K562 (cell line): Measurements from ENCODE around the gene WDR13.

Experiments used
- CEBPB ChIP-seq: fragments of 450-650 bp; IDR thresholded peaks from 2 replicates; pipeline ENCODE4 v1.6.1; 2016; ENCODE audit warnings: missing genetic modification characterization, missing compliant biosample characterization
- ETV6 ChIP-seq, 3 experiments: fragments of 150-350 bp in 1 of 3; sonication (generic) in 1 of 3; formaldehyde crosslinking in 1 of 3; IDR thresholded peaks; 2 replicates each; pipeline versions ENCODE4 v1.6.1 to v1.8.0; 2014 to 2022; ENCODE audit warnings: borderline replicate concordance in 2 of 3, low read depth in 2 of 3, antibody characterized with exemption in 1 of 3, low read length in 1 of 3, mild to moderate bottlenecking in 1 of 3, missing genetic modification reagents in 1 of 3
- FOXA1 ChIP-seq: fragments of 450-650 bp; IDR thresholded peaks from 2 replicates; pipeline ENCODE4 v1.6.1; 2016; ENCODE audit warnings: mild to moderate bottlenecking, borderline replicate concordance
- HMG20A ChIP-seq: fragments of 450-650 bp; formaldehyde crosslinking; conservative IDR thresholded peaks from 2 replicates; pipeline ENCODE4 v1.4.0; 2020; ENCODE audit warnings: mild to moderate bottlenecking, mixed read lengths
- HMGN3 ChIP-seq: IDR thresholded peaks from 2 replicates; pipeline ENCODE4 v1.6.1; 2011; ENCODE audit warnings: borderline replicate concordance, low read depth, mild to moderate bottlenecking, mixed read lengths, low read length; ENCODE audit not compliant: insufficient read length; ENCODE audit errors: extremely low read depth
- XRCC4 ChIP-seq: IDR thresholded peaks from one replicate; pipeline ENCODE4 v1.6.1; 2011; ENCODE audit not compliant: insufficient read depth, insufficient read length; ENCODE audit errors: extremely low read depth
- ZNF121 ChIP-seq: sonication (generic); formaldehyde crosslinking; conservative IDR thresholded peaks from 2 replicates; pipeline ENCODE4 v1.8.0; 2022; ENCODE audit warnings: missing genetic modification reagents
- ZNF445 ChIP-seq: fragments of 250-450 bp; sonication (Bioruptor Pico); IDR thresholded peaks from 2 replicates; pipeline ENCODE4 v1.4.0; 2020; ENCODE audit warnings: low read depth, mild to moderate bottlenecking, moderate library complexity
- TF ChIP-seq, protein P1 (sequence below): fragments of 250-450 bp; sonication (Bioruptor Pico); IDR thresholded peaks from 2 replicates; pipeline ENCODE4 v1.8.0; 2022; ENCODE audit warnings: moderate library complexity, mild to moderate bottlenecking, inconsistent platforms

DNA sequence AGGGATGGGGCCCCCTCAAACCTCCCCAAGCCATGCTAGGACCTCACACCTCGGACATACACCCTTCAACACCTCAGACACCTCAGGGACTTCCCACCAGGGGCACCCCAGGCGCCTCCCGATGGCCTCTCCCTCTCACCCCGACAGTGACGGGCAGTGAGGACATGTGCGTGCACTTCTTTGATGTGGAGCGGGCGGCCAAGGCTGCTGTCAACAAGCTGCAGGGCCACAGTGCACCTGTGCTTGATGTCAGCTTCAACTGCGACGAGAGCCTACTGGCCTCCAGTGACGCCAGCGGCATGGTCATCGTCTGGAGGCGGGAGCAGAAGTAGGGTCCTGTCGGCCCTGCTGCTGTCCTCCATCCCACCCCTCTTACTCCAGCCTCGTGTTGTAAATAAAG is 7.4 kb downstream of the WDR13 start:
- no peak for TF ChIP-seq HMG20A
- no peak for TF ChIP-seq XRCC4
- TF ChIP-seq, protein P1, sequence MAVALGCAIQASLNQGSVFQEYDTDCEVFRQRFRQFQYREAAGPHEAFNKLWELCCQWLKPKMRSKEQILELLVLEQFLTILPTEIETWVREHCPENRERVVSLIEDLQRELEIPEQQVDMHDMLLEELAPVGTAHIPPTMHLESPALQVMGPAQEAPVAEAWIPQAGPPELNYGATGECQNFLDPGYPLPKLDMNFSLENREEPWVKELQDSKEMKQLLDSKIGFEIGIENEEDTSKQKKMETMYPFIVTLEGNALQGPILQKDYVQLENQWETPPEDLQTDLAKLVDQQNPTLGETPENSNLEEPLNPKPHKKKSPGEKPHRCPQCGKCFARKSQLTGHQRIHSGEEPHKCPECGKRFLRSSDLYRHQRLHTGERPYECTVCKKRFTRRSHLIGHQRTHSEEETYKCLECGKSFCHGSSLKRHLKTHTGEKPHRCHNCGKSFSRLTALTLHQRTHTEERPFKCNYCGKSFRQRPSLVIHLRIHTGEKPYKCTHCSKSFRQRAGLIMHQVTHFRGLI (CRISPR knock-in tag) = no peak
- TF ChIP-seq ETV6 (IDR thresholded peaks at IDR 0.05; ENCODE audit: borderline replicate concordance in 1 of 2, low read depth in 2 of 2, low read length in 1 of 2) = no peak
- TF ChIP-seq ETV6 (CRISPR knock-in tag; IDR thresholded peaks at IDR 0.05; ENCODE audit: borderline replicate concordance) = no peak
- TF ChIP-seq HMGN3 = no peak
- TF ChIP-seq FOXA1 = no peak
- no peak for TF ChIP-seq CEBPB (tag)
- no peak for TF ChIP-seq ZNF121 (CRISPR knock-in tag)
- TF ChIP-seq ZNF445 = no peak
